AG08395 (cell line): ENCODE measurements around the gene PDZK1IP1.
"Not testable (repeated sequence)": the region's sequence is repeated elsewhere in the genome, so short reads cannot be mapped to it uniquely, and the experiment has no call there.

Source experiments
- DNase-seq: peaks from one replicate; pipeline ENCODE4 v3.0.0; 2012; ENCODE audit warnings: mixed read lengths, low spot score

The PDZK1IP1 gene

DNA sequence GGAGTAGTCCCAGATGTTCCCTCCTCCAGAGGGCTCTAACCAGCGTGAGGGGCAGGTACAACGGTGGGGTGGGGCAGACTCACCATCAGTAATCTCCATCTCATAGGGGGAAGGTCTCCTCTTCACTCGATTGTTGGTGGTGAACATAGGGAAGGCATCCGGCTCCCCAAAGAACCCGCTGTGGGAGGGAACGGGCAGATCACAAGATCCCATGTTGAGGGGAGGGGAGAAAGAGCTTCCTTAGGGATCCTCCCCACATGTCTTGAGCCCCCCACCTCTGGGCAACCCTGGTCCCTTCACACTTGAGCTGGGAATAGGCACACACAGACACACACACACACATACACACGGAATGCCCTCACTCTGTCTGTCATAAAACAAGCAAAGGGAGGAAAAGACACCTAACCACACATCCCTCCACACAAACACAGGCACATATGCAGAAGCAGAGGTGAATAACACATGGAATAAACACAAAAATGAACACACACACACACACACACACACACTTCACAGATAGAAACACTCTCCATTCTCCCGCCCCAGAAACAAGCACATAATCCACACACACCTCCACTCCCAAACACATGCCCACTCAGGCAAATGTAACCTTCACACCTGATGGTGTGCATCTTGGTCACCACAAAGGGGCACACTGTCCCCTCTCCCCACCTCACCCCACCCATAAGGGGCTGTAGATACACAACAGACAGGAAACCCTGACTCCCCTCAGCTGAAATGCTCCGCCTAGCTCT is 34.3 kb upstream of the PDZK1IP1 start:
- DNase-seq, result no peak

DNA sequence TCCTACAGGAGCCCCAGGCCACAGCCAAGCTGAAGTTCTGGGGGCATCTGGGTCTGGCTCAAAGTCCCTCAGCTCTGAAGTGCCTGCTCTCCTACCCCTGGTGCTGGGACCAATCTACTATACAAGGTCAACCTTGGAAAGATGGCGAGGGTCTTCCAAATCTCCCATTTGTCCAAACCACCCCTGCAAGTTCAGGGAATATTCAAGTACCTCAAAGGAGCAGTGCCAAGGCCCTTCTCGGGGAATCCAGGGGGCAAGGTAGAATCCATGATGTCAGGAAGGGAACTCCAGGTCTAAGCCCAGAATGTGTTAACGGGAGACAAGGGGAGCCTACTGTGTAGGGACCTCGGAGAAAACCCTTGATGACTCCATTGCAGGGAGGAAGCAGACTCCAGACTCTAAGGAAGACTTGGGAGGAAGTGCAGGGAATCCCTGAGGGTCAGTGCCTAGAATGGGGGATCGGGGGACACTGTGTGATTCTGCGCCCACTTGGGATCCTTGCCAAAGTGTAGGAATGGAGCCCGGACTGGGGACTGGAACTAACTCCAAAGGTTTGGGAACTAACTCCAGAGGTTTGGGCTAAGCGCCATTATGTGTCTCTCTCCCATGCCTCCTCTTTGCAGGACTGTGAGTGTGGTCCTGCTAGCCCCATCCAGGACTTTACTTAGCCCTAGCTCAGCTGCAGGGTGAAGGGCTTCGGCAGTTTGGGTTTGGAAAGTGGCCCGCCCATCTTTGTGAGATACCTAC is 33.5 kb upstream of the PDZK1IP1 start:
- DNase-seq, result no peak

DNA sequence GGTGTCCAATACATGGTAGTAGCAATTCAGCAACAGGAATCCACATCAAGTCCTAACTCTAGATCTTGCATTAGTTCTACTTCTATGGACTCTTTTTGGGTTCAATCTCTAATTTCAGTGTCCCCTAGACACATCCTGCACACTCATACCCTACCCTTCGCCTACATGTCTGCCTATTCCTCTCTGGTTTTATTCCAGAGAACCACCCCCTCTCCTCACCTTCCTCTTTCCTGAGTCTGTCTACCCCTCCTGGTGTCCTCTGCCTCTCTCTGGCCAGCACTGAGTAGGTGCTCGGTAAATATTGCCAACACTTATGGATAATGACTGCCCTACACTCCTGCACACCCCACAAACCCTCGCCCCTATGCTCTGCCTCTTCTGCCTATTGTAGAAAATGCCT is 32.6 kb upstream of the PDZK1IP1 start:
- no peak for DNase-seq

DNA sequence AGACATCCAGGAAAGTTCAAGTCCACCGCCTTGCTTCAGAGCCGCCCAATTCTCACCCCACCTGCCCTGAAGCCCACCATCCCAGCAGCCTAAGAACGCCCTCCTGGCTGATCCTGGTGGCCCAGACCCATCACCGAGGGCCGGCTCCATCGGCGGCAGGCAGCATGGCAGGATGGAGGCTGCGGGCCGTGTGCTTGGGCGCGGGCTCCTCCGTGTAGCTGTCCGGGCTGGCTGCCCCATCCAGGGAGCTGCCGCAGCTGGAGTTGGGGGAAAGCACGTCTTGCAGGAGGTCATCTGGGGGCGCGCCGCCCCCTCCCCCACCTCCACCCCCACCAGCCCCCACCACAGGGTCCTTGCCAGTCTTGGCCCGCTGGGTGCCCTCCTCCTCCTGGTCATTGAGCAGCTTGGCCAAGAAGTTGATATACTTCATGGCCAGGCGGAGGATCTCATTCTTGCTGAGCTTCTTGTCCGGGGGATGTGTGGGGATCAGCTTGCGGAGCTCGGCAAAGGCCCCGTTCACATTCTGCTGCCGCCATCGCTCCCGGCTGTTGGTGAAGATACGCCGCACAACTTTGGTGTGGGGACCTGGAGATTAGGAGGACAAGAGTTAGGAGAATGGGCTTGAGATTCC is 29.9 kb upstream of the PDZK1IP1 start:
- no peak for DNase-seq

DNA sequence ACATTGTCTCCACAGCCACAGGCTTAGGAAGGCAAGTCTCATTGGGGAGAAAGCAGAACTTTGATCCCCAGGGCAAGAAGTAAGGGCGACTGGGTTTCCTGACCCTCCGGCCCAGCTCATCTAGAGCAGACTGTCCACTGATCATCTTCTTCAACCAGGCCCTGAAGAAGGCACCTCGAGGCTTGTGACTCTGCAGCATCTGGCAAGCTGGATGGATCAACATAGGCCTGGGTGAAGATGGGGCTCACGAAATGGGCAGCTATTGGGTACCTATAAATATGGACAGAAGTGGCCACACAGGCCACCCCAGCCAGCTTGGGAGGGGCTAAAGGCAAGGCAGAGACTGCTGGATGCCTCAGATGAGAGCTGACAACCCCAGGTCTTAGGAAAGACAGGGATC is 29.2 kb upstream of the PDZK1IP1 start:
- no peak for DNase-seq

DNA sequence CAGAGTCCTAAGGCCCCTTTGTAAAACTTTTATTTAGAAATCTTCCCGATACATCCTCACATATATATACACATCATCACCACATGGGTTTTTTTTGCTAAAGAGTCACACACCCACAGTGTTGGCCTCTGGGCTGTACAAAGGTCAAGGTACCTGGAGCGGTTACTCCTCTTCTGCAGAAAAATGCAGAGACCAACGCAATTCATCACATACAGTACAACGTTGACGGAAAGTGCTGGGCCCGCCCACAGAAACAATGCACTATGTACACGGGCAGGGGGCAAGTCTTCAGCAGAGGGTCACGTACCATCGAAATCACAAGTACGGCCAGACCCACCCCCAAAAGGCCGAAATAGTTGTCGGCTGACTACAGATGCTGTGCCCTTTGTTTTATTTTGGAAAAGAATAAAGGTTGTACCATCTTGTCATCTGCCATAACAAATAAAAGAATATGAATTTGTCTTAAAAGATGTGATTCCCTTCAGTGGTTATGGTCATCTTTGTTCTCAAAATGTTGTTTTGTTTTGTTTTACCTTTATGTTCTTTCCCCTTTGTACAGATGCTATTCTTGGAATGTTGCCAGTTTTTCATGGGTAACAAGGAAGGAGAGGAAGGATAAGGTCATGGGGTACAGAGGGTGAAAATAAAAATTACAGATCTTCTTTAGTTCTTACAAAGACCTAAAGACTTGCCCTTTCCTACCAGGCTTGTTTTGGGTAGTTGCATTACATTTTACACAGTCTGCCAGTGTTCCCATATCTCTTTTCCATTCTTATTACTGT is 26.6 kb upstream of the PDZK1IP1 start:
- no peak for DNase-seq

DNA sequence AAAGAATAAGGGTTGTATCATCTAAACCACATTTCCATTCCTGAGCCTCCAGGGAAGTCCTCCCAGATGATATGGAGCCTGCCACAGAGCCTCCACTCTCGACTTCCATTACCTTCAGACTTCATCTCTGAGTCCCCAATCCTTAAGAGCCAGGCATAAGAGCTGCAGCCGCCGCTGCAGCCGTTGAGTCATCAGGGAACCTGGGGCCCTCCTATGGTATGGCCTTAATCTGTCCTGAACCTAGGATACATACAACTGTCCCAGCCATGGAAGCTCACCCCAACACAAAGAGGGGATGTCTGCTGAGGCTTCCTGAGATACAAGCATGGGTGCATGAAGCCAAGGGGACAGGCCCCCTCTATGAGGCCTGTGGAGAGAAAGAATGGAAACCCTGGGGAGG is 25.9 kb upstream of the PDZK1IP1 start:
- DNase-seq, result no peak

DNA sequence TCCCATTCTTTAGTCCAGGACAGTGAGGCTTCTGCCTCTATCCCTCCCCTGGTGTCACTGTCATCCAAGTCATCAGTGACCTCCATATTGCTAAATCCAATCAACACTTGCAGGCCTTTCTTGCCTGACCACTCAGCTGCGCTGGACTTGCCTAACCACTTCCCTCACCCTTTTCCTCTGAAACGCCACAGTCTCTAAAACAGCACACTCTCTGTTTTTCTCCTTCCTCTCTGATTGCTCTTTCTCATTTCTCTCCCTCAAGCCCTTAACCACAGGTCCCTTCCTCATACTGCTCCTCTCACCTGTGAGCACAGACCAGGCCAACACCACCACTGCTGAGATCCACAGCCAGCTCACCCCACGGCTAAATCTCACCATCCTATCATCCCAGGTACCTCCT is 24.7 kb upstream of the PDZK1IP1 start:
- no peak for DNase-seq

DNA sequence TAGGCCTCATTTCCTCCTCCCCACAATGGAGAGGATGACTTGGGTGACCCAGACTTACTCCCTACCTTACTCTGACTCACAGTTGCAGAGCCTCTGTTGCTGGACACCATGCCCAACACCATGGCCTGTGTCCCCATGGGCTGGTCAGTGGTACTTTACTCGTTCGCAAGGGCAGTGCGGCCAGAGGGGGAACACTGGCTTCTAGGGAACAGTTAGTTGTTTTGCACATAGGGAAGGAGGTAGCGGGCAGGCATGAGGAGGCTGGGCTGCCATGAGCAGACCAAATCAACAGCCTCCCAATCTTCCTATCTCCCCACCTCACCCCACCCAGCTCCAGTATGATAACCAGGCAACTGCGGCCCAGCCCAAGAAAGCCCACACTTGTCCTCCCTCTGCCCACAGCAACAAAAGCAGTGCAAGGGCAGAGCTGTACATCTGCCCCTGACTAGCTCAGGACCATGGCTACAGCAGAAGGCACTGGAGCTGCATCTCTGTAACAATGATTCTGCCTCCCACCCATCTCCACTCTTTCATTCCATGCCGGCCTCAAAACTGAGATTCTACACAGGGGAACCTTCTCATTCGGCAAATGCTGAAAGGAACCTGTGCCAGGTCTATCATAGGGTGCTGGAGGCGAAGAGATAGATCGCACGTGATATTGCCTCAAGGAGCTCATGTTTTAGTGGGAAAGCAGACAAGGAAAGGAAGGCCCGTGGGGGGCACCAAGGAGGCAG is 23.6 kb upstream of the PDZK1IP1 start:
- no peak for DNase-seq

DNA sequence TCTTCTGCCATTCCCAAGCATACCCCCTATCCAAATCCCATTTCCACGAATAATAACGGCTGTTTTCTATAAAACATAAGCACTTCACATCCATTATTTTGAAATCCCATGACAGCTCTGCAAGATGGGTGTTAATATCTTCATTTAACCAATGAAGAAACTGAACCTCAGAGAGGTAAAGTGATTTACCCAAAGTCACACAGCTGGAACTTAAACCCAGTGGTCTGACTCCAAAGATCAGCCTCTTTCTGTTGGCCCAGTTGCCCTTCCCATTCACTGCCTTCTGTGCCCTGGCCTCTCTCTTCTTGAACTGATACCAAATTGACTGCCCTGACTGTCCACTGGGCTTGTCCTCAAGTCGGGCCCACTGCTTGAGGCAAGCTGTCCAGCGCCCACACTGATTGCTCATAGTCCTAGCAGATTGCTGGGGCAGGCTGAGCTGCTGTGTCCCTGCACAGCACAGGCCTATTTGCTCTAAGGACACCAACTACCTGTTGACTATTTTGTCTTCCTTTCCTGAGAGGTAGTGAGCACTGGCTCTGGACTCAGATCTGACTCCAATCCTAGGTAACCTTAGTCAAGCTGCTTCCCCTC is 22.9 kb upstream of the PDZK1IP1 start:
- DNase-seq, result no peak

DNA sequence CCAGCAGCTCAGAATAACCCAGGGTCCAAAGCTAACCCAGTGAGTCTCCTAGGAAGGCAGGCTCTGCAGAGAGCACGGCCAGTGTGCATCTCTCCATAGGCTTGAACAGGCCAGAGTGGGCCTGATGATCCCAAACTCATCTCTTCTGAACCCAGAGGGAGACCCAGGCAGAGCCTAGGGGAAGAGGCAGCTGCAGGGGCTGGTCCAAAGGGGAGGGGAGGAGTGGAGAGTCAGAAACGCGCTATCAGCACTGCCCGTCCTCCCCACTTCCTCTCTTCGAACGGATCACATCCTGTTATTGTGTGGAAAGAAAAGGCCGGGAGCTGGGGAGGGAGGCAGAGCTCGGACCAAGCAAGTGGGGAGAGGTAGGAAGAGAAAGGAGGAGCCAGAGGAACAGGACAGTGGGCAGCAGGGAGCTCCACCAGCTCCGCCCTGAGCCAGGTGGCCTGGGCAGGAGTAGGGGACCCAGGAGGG is 22.0 kb upstream of the PDZK1IP1 start:
- no peak for DNase-seq

DNA sequence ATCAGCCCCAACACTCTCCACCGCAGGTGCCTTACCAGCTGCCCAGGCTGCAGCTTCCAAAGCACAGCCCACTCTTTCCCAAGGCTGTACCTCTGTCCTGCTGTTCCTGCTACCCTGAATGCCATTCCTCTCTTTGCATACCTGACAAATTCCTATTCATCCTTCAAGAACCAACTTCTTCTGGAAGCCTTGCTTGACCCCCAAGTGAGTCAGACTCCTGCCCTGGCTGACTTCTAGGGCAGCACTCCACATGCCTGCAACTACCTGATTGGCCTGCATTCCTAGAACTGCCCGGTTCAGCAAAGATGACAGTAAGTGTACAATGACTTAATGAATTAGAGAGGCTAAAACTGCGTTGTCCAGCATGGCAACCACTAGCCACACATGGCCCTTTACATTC is 20.8 kb upstream of the PDZK1IP1 start:
- no peak for DNase-seq

DNA sequence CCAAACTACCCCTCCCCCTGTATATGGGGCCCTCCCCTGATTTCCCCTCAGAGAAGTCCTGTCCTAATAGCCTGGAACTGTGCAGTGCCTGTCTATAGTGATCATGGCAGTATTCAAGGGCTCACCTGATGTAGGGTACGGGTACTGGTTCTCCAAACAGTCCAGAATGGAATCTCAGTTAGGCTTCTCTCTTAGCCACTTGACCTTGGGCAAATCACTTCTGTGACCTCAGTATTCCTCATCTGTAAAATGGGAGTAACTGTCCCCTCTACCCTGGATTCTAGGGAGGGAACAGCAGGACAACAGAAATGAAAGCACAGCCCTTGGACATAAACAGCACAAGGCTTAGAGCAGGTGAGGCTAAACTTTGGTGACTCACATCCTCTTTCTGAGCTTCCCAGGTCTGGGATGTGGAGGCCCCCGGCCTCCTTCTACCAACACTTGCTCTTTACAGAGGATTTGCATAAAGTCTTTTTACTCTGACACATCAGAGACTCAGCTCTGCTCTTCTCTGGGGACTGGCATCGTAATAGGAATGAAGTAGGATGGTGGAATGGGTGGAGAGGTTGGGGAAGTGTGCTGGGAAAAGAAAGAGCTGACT is 20.0 kb upstream of the PDZK1IP1 start:
- no peak for DNase-seq

DNA sequence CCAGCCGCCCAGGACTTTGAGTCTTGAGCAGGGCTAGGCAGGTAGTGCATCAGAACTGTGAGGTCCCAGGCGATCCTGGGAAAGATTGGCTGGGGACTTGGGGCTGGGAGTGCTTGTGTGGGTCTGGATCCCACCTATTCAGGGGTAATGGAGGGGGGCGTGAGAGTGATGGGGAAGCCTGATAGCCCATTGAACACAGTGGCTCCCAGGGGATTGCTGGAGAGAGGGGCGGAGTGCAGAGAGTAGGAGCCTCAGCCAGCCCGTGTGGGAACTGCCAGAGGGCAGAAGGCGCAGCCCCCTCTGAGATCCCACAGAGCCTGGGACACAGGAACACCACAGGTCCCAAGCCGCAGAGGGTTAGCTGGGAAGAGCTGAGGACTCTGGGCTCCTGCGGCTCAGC is 19.3 kb upstream of the PDZK1IP1 start:
- DNase-seq, result no peak

DNA sequence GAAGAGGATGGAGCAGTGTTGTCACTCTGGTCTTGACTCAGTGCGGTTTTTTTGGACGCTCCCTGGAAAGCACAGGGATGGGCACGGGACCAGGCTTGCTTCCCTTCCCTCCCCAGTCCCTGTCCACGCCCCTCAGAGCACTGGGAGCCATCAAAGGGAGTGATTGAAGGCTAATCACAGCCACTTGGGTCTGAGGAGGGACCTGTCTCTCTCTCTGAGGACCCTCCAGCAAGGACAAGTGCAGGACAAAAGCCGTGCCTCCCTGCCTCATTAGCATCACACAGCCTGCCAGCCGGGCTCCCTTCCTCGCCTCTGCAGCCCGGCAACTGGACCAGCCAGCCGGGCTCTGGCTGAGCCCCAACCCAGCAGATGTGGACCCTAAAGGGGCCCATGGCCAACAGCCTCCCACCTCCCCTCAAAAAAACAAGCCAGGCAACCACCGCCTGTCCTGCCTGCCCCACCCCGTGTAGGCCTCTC is 18.6 kb upstream of the PDZK1IP1 start:
- DNase-seq, result peak; percentile 24

DNA sequence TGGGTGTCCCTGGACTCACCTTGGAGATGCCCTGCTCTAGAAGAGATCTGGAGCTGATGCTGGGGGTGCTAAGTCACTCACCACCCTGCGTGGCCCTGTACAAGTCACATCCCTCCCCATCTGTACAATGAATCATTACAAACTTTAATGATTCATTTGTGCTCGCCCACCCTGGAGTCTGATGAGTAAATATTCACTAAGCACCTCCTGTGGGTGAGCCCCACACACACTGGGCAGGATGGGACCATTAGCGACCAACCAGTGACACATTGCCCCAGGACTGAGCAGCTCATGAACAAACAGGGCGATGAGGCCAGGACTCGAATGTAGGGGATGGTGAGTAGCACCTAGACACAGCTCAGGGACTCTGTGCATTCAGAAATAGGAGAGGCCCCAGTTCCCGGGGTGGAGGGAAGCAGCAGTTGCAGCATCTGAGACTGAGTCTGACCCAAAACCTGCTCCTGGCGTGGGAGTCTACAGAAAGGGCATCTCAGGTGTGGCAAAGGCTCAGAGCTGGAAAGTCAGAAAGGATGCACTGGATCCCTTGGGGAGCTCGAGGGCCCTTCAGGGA is 18.1 kb upstream of the PDZK1IP1 start:
- DNase-seq, result no peak

DNA sequence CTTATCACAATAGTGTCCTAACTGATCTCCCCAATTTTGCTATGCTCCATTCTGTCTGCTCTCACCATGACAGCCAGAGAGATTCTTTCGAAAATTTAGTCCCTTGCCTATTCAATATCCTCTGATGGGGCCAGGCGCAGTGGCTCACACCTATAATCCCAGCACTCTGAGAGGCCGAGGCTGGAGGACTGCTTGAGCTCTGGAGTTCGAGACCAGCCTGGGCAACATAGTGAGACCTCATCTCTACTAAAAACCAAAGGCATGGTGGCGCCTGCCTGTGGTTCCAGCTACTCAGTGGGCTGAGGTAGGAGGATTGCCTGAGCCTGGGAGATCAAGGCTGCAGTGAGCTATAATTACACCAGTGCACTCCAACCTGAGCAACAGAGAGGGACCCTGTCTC is 16.1 kb upstream of the PDZK1IP1 start:
- no peak for DNase-seq

DNA sequence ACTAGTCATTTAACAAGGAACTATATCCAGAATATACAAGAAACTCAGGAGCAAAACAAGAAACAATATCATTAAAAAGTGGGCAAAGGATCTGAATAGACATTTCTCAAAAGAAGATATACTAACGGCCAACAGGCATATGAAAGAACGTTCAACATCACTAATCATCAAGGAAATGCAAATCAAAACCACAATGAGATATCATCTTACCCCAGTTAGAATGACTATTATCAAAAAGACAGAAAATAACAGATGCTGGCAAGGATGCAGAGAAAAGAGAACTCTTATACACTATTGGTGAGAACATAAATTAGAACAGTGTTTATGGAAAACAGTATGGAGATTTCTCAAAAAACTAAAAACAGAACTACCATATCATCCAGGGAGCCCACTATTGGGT is 13.7 kb upstream of the PDZK1IP1 start:
- not testable (repeated sequence) for DNase-seq

DNA sequence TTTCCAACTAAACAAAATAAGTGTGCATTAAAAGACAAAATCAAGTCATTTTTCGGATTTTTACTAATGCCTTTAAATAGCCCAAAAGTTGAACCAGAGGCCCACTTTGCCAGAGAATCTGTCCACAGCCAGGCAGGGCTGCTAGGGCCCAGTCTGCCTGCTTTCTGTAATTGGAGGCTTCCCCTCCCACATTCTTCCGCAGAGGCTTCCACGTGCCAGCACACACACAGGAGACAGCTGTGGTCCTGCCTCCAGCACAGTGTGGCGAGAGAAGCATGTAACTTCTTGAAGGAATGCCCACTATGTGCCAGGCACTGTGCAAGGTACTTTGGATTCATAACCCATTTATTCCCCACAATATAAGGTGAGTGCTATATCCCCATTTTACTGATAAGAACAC is 11.3 kb upstream of the PDZK1IP1 start:
- peak; percentile 31 for DNase-seq

DNA sequence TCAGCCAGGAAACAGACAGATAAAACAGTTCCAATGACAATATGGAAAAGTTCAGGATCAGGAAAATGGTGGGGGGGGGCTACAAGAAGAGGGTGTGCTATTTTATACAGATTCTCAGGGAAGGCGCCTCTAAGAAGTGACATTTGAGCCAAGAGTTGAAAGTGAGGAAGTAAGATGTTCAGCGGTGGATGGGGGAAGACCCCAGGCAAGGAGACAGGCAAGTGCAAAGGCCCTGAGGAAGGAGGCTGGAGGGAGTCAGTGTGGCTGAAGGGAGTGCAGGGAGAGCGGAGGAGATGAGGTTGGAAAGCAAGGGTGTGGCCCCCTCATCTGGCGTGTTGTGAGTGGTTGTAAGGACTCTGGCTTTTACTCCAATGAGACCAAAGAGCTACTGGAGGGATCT is 8.4 kb upstream of the PDZK1IP1 start:
- DNase-seq, result no peak
